Measurements from ENCODE around the gene KRTCAP2.

KRTCAP2 gene

GRCh38 chr1:155141749-155142148 is 31.4 kb downstream of the KRTCAP2 start:
- no peak overlapping the region for H3K9ac ChIP-seq (ENCODE audit: low read length)
- H3K4me3 ChIP-seq (ENCODE audit: low read length): no peak overlapping the region
- H3K9me3 ChIP-seq (replicated peaks; ENCODE audit: insufficient read depth, low read length): no peaks in the 10 kb centered on the region
- no peak overlapping the region for H3K27ac ChIP-seq (ENCODE audit: low read length)
- H4K20me1 ChIP-seq (ENCODE audit: insufficient read depth, low read length): no peaks in the 10 kb centered on the region
- no peaks in the 10 kb centered on the region for H3K36me3 ChIP-seq (replicated peaks; ENCODE audit: insufficient read depth, low read length)
- H3K4me2 ChIP-seq (ENCODE audit: low read depth, low read length): no peak overlapping the region
- no peak overlapping the region for H2AFZ ChIP-seq (ENCODE audit: low read length)
- TF ChIP-seq CTCF (IDR thresholded peaks at IDR 0.05; ENCODE audit: low read length) (no peak), EZH2phosphoT487 (IDR thresholded peaks at IDR 0.05; ENCODE audit: low read length) (no peak), EZH2 (optimal IDR thresholded peaks at IDR 0.05; ENCODE audit: low read depth, low read length) (no peak)
- peaks cover 33% of the 10 kb centered on the region for H3K79me2 ChIP-seq (ENCODE audit: low read length)
- peaks cover 11% of the 10 kb centered on the region for H3K4me1 ChIP-seq (ENCODE audit: low read length)
- DNase-seq: no peak
- peaks cover 5% of the 10 kb centered on the region; the same call in 1 of the 2 replicates for H3F3A ChIP-seq (ENCODE audit: insufficient read depth, low read length)
- no peaks in the 10 kb centered on the region for H3K9me2 ChIP-seq (replicated peaks; ENCODE audit: insufficient read depth, low read length)
- peaks cover 59% of the 10 kb centered on the region for H3K27me3 ChIP-seq (replicated peaks; ENCODE audit: insufficient read depth, low read length)

GRCh38 chr1:155140630-155140953 is 32.5 kb downstream of the KRTCAP2 start:
- Histone ChIP-seq H3K9ac (ENCODE audit: low read length) (peak overlapping the region; percentile 74; the same call in 1 of the 2 replicates), H3K79me2 (ENCODE audit: low read length) (peaks cover 33% of the 10 kb centered on the region), H3K4me1 (ENCODE audit: low read length) (peaks cover 13% of the 10 kb centered on the region), H3K4me3 (ENCODE audit: low read length) (peak overlapping the region; percentile 85), H3K4me2 (ENCODE audit: low read depth, low read length) (peak overlapping the region; percentile 98), H3K27me3 (replicated peaks; ENCODE audit: insufficient read depth, low read length) (peaks cover 48% of the 10 kb centered on the region), H3K9me2 (replicated peaks; ENCODE audit: insufficient read depth, low read length) (no peaks in the 10 kb centered on the region), H2AFZ (ENCODE audit: low read length) (peak overlapping the region; percentile 64), H3F3A (ENCODE audit: insufficient read depth, low read length) (peaks cover 13% of the 10 kb centered on the region; the same call in 1 of the 2 replicates), H3K36me3 (replicated peaks; ENCODE audit: insufficient read depth, low read length) (no peaks in the 10 kb centered on the region), H4K20me1 (ENCODE audit: insufficient read depth, low read length) (no peaks in the 10 kb centered on the region), H3K27ac (ENCODE audit: low read length) (no peak overlapping the region), H3K9me3 (replicated peaks; ENCODE audit: insufficient read depth, low read length) (no peaks in the 10 kb centered on the region)
- DNase-seq: no peak
- TF ChIP-seq EZH2 (optimal IDR thresholded peaks at IDR 0.05; ENCODE audit: low read depth, low read length) (no peak), EZH2phosphoT487 (IDR thresholded peaks at IDR 0.05; ENCODE audit: low read length) (no peak), CTCF (IDR thresholded peaks at IDR 0.05; ENCODE audit: low read length) (no peak)

GRCh38 chr1:155139895-155140629 is 33.0 kb downstream of the KRTCAP2 start, which contains the start of gene DPM3:
DPM3 (minus strand) TSS chr1:155140531; CDS start chr1:155140240, 291 bp downstream.
- no peaks in the 10 kb centered on the region for H3K9me3 ChIP-seq (replicated peaks; ENCODE audit: insufficient read depth, low read length)
- H4K20me1 ChIP-seq (ENCODE audit: insufficient read depth, low read length): no peaks in the 10 kb centered on the region
- peak; percentile 93 for DNase-seq
- H3K4me2 ChIP-seq (ENCODE audit: low read depth, low read length): peak within 1 kb of the TSS; percentile 98
- peak within 1 kb of the TSS; percentile 64 for H2AFZ ChIP-seq (ENCODE audit: low read length)
- H3K9me2 ChIP-seq (replicated peaks; ENCODE audit: insufficient read depth, low read length): no peaks in the 10 kb centered on the region
- peak within 1 kb of the TSS; percentile 35; the same call in 1 of the 2 replicates for H3K27ac ChIP-seq (ENCODE audit: low read length)
- H3K36me3 ChIP-seq (replicated peaks; ENCODE audit: insufficient read depth, low read length): no peaks in the 10 kb centered on the region
- H3F3A ChIP-seq (ENCODE audit: insufficient read depth, low read length): peaks cover 17% of the 10 kb centered on the region
- H3K79me2 ChIP-seq (ENCODE audit: low read length): peaks cover 33% of the 10 kb centered on the region
- peaks cover 43% of the 10 kb centered on the region for H3K27me3 ChIP-seq (replicated peaks; ENCODE audit: insufficient read depth, low read length)
- H3K4me3 ChIP-seq (ENCODE audit: low read length): peak within 1 kb of the TSS; percentile 85
- peaks cover 14% of the 10 kb centered on the region for H3K4me1 ChIP-seq (ENCODE audit: low read length)
- TF ChIP-seq EZH2phosphoT487 (IDR thresholded peaks at IDR 0.05; ENCODE audit: low read length) (no peak), EZH2 (optimal IDR thresholded peaks at IDR 0.05; ENCODE audit: low read depth, low read length) (no peak), CTCF (IDR thresholded peaks at IDR 0.05; ENCODE audit: low read length) (no peak)
- peak within 1 kb of the TSS; percentile 74 for H3K9ac ChIP-seq (ENCODE audit: low read length)
